Mesenchymal stem cell (in vitro differentiated cells and primary cell): ENCODE measurements around the gene DUS1L.

Source experiments
- DNase-seq: peaks from one replicate; pipeline ENCODE4 v3.0.0-alpha.2; 2013
- H2AFZ ChIP-seq: one replicate; pipeline ENCODE4 v1.6.1; 2013; ENCODE audit warnings: low read depth, mild to moderate bottlenecking, control low read depth, inconsistent platforms, low read length, moderate library complexity
- H2AK5ac ChIP-seq: 2 replicates; pipeline ENCODE4 v1.6.1; 2013; ENCODE audit warnings: low read length, moderate library complexity, mild to moderate bottlenecking, inconsistent platforms; ENCODE audit not compliant: severe bottlenecking
- H2BK120ac ChIP-seq: one replicate; pipeline ENCODE4 v1.6.1; 2013; ENCODE audit warnings: low read depth, mild to moderate bottlenecking, inconsistent platforms, low read length, moderate library complexity
- H2BK12ac ChIP-seq, 2 experiments: one replicate each; pipeline ENCODE4 v1.6.1; 2013; ENCODE audit warnings: inconsistent platforms in 2 of 2, low read length in 2 of 2, mild to moderate bottlenecking in 2 of 2, moderate library complexity in 2 of 2, control low read depth in 1 of 2
- H2BK15ac ChIP-seq: one replicate; pipeline ENCODE4 v1.6.1; 2013; ENCODE audit warnings: mild to moderate bottlenecking, low read depth, inconsistent platforms; ENCODE audit not compliant: poor library complexity, severe bottlenecking
- H2BK5ac ChIP-seq: 2 replicates; pipeline ENCODE4 v1.6.1; 2013; ENCODE audit warnings: low read depth, mild to moderate bottlenecking, low read length, control low read depth, inconsistent platforms; ENCODE audit not compliant: poor library complexity, severe bottlenecking
- H3K14ac ChIP-seq, 2 experiments: one replicate each; pipeline ENCODE4 v1.6.1; 2013; ENCODE audit warnings: inconsistent platforms in 2 of 2, low read length in 2 of 2, control low read depth in 1 of 2, mild to moderate bottlenecking in 1 of 2, moderate library complexity in 1 of 2
- H3K18ac ChIP-seq, 2 experiments: one replicate each; pipeline ENCODE4 v1.6.1; 2013; ENCODE audit warnings: inconsistent platforms in 2 of 2, low read length in 2 of 2, control low read depth in 1 of 2, low read depth in 1 of 2, mild to moderate bottlenecking in 1 of 2
- H3K23ac ChIP-seq, 2 experiments: one replicate each; pipeline ENCODE4 v1.6.1; 2013; ENCODE audit warnings: inconsistent platforms in 2 of 2, low read length in 2 of 2, mild to moderate bottlenecking in 2 of 2, moderate library complexity in 2 of 2, control low read depth in 1 of 2
- H3K27ac ChIP-seq: 2 replicates; pipeline ENCODE4 v1.5.1; 2013; ENCODE audit warnings: mild to moderate bottlenecking, moderate library complexity, low read length, control low read depth, inconsistent platforms; ENCODE audit not compliant: poor library complexity, severe bottlenecking
- H3K27me3 ChIP-seq, 2 experiments: 2 replicates each; pipeline versions ENCODE4 v1.6.1 to v1.7.0; 2013; ENCODE audit warnings: low read length in 2 of 2, mild to moderate bottlenecking in 2 of 2, moderate library complexity in 2 of 2, control low read depth in 1 of 2, inconsistent platforms in 1 of 2; ENCODE audit not compliant: control insufficient read depth in 1 of 2, insufficient read depth in 1 of 2
- H3K36me3 ChIP-seq, 2 experiments: 2 replicates each; pipeline versions ENCODE4 v1.6.1 to v1.7.0; 2013; ENCODE audit warnings: low read length in 2 of 2, control low read depth in 1 of 2, inconsistent platforms in 1 of 2, low read depth in 1 of 2, mild to moderate bottlenecking in 1 of 2; ENCODE audit not compliant: insufficient read depth in 2 of 2, control insufficient read depth in 1 of 2
- H3K4ac ChIP-seq, 2 experiments: one replicate each; pipeline ENCODE4 v1.6.1; 2013; ENCODE audit warnings: inconsistent platforms in 2 of 2, low read length in 2 of 2, mild to moderate bottlenecking in 2 of 2, moderate library complexity in 2 of 2, control low read depth in 1 of 2, low read depth in 1 of 2
- H3K4me1 ChIP-seq: 2 replicates; pipeline ENCODE4 v1.6.1; 2013; ENCODE audit warnings: low read depth, low read length, control low read depth; ENCODE audit not compliant: control insufficient read depth, insufficient read depth
- H3K4me2 ChIP-seq: 2 replicates; pipeline ENCODE4 v1.6.1; 2013; ENCODE audit warnings: low read length, mild to moderate bottlenecking, inconsistent platforms; ENCODE audit not compliant: poor library complexity, severe bottlenecking
- H3K4me3 ChIP-seq, 2 experiments: 2 replicates each; pipeline versions ENCODE4 v1.5.1 to v1.7.0; 2013; ENCODE audit warnings: low read length in 2 of 2, mild to moderate bottlenecking in 2 of 2, control low read depth in 1 of 2, low read depth in 1 of 2; ENCODE audit not compliant: insufficient read depth in 1 of 2
- H3K79me1 ChIP-seq: replicated peaks from 2 replicates; pipeline ENCODE4 v1.6.1; 2013; ENCODE audit warnings: mild to moderate bottlenecking, control low read depth, low read length, inconsistent platforms; ENCODE audit not compliant: poor library complexity, severe bottlenecking
- H3K9ac ChIP-seq: 2 replicates; pipeline ENCODE4 v1.7.0; 2013; ENCODE audit warnings: mild to moderate bottlenecking, low read length, moderate library complexity
- H3K9me3 ChIP-seq: 2 replicates; pipeline ENCODE4 v1.7.0; 2013; ENCODE audit warnings: mild to moderate bottlenecking, low read length; ENCODE audit not compliant: control insufficient read depth
- H4K8ac ChIP-seq: one replicate; pipeline ENCODE4 v1.6.1; 2013; ENCODE audit warnings: inconsistent platforms, mild to moderate bottlenecking, low read length, moderate library complexity
- H4K91ac ChIP-seq: one replicate; pipeline ENCODE4 v1.6.1; 2013; ENCODE audit warnings: mild to moderate bottlenecking, low read length, inconsistent platforms
- WGBS: methylation state at CpG from one replicate; pipeline ENCODE4 v1.1.7; 2013; ENCODE audit warnings: mixed read lengths; 5-methylcytosine and 5-hydroxymethylcytosine counted together

DUS1L gene

DNA sequence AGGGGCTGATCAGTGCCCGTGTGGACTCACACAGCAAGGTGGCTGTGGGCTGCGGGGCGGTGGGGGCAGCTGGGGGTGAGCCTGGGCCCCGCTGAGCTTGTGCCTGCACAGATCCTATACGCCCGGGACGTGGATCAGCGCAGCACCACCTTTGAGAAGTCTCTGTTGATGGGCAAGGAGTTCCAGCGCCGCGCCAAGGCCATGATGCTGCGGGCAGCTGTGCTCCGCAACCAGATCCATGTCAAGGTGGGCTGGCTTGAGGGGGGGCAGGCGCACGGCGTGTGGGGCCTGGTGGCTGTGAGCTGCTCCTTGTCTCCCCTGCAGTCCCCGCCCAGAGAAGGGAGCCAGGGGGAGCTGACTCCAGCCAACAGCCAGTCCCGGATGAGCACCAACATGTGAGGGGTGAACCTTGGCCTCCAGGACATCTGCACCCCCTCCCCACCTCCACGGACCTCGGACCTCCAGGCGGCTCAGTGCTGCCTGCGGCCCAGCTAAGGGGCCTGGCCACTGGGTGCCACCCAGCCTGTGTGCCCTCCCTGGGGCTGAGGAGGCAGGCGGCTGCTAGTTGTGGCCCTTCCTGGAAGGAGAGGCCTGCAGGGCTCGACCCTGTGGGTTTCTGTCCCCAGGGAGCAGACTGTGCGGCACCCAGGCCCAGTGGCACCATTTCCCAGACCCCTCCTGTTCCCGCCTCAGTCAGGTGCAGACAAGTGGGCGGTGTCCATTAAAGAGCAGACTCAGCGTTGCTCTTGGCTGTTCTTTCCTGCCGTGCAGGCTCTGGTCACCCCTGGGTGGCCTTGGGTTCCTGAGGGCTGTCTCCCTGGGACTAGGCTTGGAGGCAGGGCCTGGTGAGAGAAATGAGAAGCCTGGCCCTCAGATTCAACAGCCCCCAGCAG is 8.6 kb downstream of the DUS1L start:
- Histone ChIP-seq H2BK15ac (no peak overlapping the region), H3K14ac (no peak overlapping the region), H2AFZ (no peak overlapping the region), H4K8ac (no peak overlapping the region), H3K9ac (no peak overlapping the region), H2BK120ac (no peak overlapping the region), H3K36me3 (peaks cover 79 to 90% of the 10 kb centered on the region in 2 experiments), H3K18ac (no peak overlapping the region), H2AK5ac (no peak overlapping the region), H2BK12ac (no peak overlapping the region), H3K27me3 (no peaks in the 10 kb centered on the region), H3K9me3 (no peaks in the 10 kb centered on the region), H3K4me1 (peaks cover 24% of the 10 kb centered on the region), H3K4ac (no peak overlapping the region), H3K79me1 (peaks cover 38% of the 10 kb centered on the region), H3K4me3 (no peak overlapping the region), H3K27ac (no peak overlapping the region), H4K91ac (no peak overlapping the region), H3K4me2 (no peak overlapping the region), H3K23ac (no peak overlapping the region), H2BK5ac (no peak overlapping the region)
- no peak for DNase-seq
- 93% methylated on average over 29 of the region's 29 CpGs for WGBS

DNA sequence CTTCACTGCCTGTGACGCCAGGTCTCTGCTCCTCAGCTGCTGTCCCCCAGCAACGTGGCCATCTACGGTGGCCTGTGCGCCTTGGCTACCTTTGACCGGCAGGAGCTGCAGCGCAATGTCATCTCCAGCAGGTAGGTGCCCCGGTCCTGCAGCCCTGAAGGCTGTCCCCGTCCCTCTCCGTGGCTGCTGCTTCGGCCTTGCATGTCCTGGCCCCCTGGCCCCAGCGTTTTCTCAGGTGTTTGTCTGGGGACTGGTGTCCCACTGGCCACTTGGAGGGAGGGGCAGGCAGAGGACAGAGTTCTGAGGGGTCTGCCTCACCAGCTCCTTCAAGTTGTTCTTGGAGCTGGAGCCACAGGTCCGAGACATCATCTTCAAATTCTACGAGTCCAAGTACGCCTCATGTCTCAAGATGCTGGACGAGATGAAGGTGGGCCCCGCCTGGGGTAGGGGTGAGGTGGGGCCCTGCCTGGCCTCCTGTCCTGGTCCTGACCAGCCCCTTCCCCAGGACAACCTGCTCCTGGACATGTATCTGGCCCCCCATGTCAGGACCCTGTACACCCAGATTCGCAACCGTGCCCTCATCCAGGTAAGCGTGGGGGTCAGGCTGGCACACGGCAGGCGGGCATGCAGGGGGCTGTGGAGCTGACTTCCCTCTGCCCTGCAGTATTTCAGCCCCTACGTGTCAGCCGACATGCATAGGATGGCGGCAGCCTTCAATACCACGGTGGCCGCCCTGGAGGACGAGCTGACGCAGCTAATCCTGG is 9.5 kb downstream of the DUS1L start:
- Histone ChIP-seq H4K91ac (no peak overlapping the region), H3K4me3 (no peak overlapping the region)

DNA sequence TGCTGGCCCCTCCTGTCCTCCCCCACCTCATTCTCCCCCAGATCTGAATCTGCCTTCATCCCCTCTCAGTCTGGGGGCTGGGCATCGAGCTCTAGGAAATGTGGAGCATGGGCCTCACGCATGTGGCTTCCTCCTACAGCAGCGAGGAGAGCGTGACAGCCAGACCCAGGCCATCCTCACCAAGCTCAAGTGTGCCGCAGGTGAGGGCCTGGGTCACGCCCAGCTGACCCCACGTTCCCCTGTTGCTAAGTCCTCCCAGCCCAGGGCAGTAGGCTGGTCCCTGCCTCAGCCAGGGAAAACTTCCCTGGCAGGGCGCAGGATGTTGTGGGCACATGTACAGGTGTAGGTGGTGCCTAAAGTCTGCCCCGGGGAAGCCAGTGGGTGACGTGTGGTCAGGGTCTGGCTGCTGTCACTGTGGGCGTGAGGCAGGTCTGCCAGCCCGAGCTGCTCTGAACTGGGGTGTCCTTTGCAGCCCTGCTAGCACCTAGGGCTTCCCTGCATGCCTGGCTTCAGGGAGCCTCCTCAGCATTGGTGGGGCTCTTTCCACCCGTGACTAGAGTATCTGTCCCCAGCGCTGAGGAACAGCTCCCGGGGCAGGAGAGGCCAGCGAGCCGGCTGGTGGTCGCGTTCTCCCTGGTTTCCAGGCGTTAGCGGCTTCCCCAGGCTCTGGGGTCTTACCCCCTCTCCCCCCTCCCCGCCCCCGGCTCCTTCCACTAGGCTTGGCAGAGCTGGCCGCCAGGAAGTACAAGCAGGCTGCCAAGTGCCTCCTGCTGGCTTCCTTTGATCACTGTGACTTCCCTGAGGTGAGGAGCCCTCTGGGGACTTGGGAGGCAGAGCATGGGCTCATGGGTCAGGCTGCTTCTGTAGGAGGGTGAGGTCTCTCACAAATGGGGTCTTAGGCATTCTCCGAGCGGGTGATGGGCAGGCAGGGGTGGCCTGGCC is 10.3 kb downstream of the DUS1L start:
- no peak for DNase-seq
- H3K27me3 ChIP-seq = no peaks in the 10 kb centered on the region
- H2BK120ac ChIP-seq = no peak overlapping the region
- no peak overlapping the region for H3K18ac ChIP-seq
- H2BK5ac ChIP-seq = no peak overlapping the region
- H3K9ac ChIP-seq = no peak overlapping the region
- no peak overlapping the region for H2BK12ac ChIP-seq
- no peak overlapping the region for H3K4me3 ChIP-seq
- no peak overlapping the region for H2BK15ac ChIP-seq
- 94% methylated on average over 25 of the region's 26 CpGs for WGBS
- no peak overlapping the region for H4K91ac ChIP-seq
- H3K23ac ChIP-seq = no peak overlapping the region
- no peak overlapping the region for H3K4me2 ChIP-seq
- H3K27ac ChIP-seq = no peak overlapping the region
- H2AK5ac ChIP-seq = no peak overlapping the region
- no peak overlapping the region for H3K4ac ChIP-seq
- H3K79me1 ChIP-seq = peaks cover 41% of the 10 kb centered on the region
- H3K14ac ChIP-seq = no peak overlapping the region
- H3K36me3 ChIP-seq = peaks cover 64 to 79% of the 10 kb centered on the region in 2 experiments
- H3K4me1 ChIP-seq = peaks cover 31% of the 10 kb centered on the region
- H4K8ac ChIP-seq = no peak overlapping the region
- H2AFZ ChIP-seq = no peak overlapping the region
- H3K9me3 ChIP-seq = no peaks in the 10 kb centered on the region

More for the DNA sequence above, 9.5 kb downstream of the DUS1L start:
- no peak overlapping the region for H3K23ac ChIP-seq
- no peak overlapping the region for H3K14ac ChIP-seq
- no peak for DNase-seq
- no peak overlapping the region for H2BK15ac ChIP-seq
- H3K36me3 ChIP-seq = peaks cover 73 to 82% of the 10 kb centered on the region in 2 experiments
- H3K4me1 ChIP-seq = peaks cover 24% of the 10 kb centered on the region
- H2AK5ac ChIP-seq = no peak overlapping the region
- H3K9me3 ChIP-seq = no peaks in the 10 kb centered on the region
- H3K27ac ChIP-seq = no peak overlapping the region
- no peak overlapping the region for H4K8ac ChIP-seq
- no peak overlapping the region for H3K4me2 ChIP-seq
- H3K18ac ChIP-seq = no peak overlapping the region
- no peak overlapping the region for H2AFZ ChIP-seq
- H2BK12ac ChIP-seq = no peak overlapping the region
- H3K4ac ChIP-seq = no peak overlapping the region
- H3K9ac ChIP-seq = no peak overlapping the region
- no peak overlapping the region for H2BK120ac ChIP-seq
- H3K27me3 ChIP-seq = no peaks in the 10 kb centered on the region
- WGBS = 95% methylated on average over 28 of the region's 28 CpGs
- H2BK5ac ChIP-seq = no peak overlapping the region
- H3K79me1 ChIP-seq = peaks cover 36% of the 10 kb centered on the region
